Stimulated activated naive B cell treated with anti-CD40 and anti-IgM and Interleukin-4, amounts not matched to agents 10 μg/mL and 1 μg/mL and 100 μg/mL, for 72 hours (primary cell): Measurements from ENCODE around the gene PPFIA2.

ENCODE experiments used
- ATAC-seq, 2 donors: fragments of 150-1000 bp; cut with Tn5 transposase; replicated peaks; 2 replicates each; pipeline ENCODE4 v1.10.0; 2021; ENCODE audit warnings: moderate library complexity in 1 of 2
- DNase-seq: peaks from one replicate; pipeline ENCODE4 v3.0.0; 2021
- H3K27ac Mint-ChIP-seq: one replicate; pipeline ENCODE4 v1.8.0; 2022; ENCODE audit warnings: mild to moderate bottlenecking, mixed read lengths
- H3K27me3 Mint-ChIP-seq, 2 donors: one replicate each; pipeline ENCODE4 v1.8.0; 2022; ENCODE audit warnings: mixed read lengths in 2 of 2
- H3K36me3 Mint-ChIP-seq, 2 donors: one replicate each; pipeline ENCODE4 v1.8.0; 2022; ENCODE audit warnings: mixed read lengths in 2 of 2, mild to moderate bottlenecking in 1 of 2
- H3K4me1 Mint-ChIP-seq, 2 donors: one replicate each; pipeline ENCODE4 v1.8.0; 2022; ENCODE audit warnings: mixed read lengths in 2 of 2, mild to moderate bottlenecking in 1 of 2
- H3K4me3 Mint-ChIP-seq, 2 donors: one replicate each; pipeline ENCODE4 v1.8.0; 2022; ENCODE audit warnings: mild to moderate bottlenecking in 2 of 2, mixed read lengths in 2 of 2, moderate library complexity in 1 of 2
- H3K9me3 Mint-ChIP-seq, 2 donors: one replicate each; pipeline ENCODE4 v1.8.0; 2022; ENCODE audit warnings: mixed read lengths in 2 of 2, mild to moderate bottlenecking in 1 of 2

PPFIA2 gene

DNA sequence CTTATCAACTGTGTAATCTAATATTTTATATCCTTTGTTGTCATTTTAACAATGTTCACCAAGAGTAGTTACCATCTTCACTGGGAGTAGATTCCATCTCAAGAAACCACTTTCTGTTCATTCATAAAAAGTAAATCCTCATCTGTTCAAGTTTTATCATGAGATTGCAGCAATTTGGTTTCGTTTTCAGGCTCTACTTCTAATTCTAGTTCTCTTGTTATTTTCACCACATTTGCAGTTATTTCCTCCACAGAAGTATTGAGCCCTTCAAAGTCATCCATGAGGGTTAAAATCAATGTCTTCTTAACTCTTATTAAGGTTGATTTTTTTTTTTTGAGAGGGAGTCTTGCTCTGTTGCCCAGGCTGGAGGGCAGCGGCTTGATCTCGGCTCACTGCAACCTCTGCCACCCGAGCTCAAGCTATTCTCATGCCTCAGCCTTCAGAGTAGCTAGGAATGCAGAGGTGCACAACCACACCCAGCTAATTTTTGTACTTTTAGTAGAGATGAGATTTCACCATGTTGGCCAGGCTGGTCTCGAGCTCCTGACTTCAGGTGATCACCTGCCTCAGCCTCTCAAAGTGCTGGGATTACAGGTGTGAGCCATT, 404.7 kb downstream of the PPFIA2 start:
- H3K27me3 Mint-ChIP-seq, result no peaks in the 10 kb centered on the region
- ATAC-seq, result no peak
- no peak overlapping the region for H3K4me3 Mint-ChIP-seq

DNA sequence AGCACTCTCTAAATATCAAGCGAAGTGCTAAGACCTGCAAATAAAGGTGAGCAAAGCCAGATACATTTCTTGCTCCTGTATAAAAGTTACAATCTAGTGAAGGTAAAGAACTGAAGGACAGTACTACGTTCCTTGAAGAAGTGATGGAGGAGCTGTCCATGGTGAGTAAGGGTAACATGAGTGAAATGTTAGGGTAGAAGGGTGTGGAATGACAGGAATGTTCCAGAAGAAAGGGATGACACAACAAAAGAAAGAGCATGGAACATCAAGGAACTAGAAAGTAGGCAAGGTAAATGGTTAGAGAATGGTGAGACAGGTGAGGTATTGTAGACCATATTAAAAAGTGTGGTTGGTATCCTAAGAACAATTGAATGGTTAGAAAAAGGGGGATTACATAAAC, 408.8 kb downstream of the PPFIA2 start:
- peaks cover 0 to 2% of the 10 kb centered on the region in 2 donors for H3K9me3 Mint-ChIP-seq
- DNase-seq (no peak), ATAC-seq (no peak)
- no peaks in the 10 kb centered on the region for H3K36me3 Mint-ChIP-seq
- H3K27ac Mint-ChIP-seq, result no peak overlapping the region
- no peaks in the 10 kb centered on the region for H3K4me1 Mint-ChIP-seq
- H3K4me3 Mint-ChIP-seq, result no peak overlapping the region
- H3K27me3 Mint-ChIP-seq, result no peaks in the 10 kb centered on the region

More for the DNA sequence above, 404.7 kb downstream of the PPFIA2 start:
- H3K9me3 Mint-ChIP-seq, result peaks cover 0 to 2% of the 10 kb centered on the region in 2 donors
- no peak for DNase-seq
- no peaks in the 10 kb centered on the region for H3K36me3 Mint-ChIP-seq
- no peak overlapping the region for H3K27ac Mint-ChIP-seq
- no peaks in the 10 kb centered on the region for H3K4me1 Mint-ChIP-seq

DNA sequence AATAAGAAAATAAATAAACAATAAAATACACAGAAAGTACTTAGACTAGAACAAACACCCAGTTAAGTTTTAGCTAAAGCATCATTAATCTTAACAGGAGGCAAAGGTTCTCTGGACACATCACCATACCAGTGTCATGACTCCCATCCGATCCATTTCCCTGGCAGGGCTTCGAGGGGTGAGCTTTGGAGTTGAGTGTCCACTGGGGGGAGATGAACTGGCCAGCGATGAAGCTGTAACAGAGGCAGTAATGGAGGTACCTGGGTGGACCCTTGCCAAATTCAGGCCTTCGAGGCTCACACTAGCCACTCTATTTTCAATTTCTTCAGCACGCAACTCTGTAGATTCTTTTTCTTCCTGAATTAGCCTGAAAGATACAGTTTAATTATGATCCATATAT, 411.7 kb downstream of the PPFIA2 start:
- DNase-seq (no peak), ATAC-seq (no peak)
- H3K27me3 Mint-ChIP-seq, result no peaks in the 10 kb centered on the region
- no peak overlapping the region for H3K4me3 Mint-ChIP-seq
- no peaks in the 10 kb centered on the region for H3K4me1 Mint-ChIP-seq
- H3K9me3 Mint-ChIP-seq, result peaks cover 0 to 1% of the 10 kb centered on the region in 2 donors
- H3K36me3 Mint-ChIP-seq, result no peaks in the 10 kb centered on the region
- H3K27ac Mint-ChIP-seq, result no peak overlapping the region

DNA sequence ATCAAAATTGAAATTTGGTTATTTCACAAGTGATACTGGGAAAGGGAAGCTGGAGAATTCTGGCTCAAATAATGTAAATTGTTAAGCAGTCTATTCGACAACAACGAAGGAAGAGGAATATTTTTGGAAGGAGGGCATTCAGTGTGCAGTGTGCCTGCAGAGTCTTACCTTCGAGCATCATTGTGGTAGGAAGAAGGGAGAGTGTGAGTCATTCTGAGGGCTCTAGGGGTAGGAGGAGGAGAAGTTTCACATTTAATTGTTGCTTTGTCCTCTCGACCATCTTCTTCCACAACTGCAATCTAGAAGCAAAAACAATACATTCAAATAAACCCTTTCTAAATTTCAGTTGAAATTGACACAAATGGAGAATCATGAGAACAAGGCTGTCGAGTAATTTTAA, 418.2 kb downstream of the PPFIA2 start:
- no peak for DNase-seq
- no peak overlapping the region for H3K4me3 Mint-ChIP-seq
- H3K36me3 Mint-ChIP-seq, result no peaks in the 10 kb centered on the region
- H3K9me3 Mint-ChIP-seq, result no peaks in the 10 kb centered on the region
- no peaks in the 10 kb centered on the region for H3K4me1 Mint-ChIP-seq
- no peaks in the 10 kb centered on the region for H3K27me3 Mint-ChIP-seq
- ATAC-seq, result no peak
- no peak overlapping the region for H3K27ac Mint-ChIP-seq

DNA sequence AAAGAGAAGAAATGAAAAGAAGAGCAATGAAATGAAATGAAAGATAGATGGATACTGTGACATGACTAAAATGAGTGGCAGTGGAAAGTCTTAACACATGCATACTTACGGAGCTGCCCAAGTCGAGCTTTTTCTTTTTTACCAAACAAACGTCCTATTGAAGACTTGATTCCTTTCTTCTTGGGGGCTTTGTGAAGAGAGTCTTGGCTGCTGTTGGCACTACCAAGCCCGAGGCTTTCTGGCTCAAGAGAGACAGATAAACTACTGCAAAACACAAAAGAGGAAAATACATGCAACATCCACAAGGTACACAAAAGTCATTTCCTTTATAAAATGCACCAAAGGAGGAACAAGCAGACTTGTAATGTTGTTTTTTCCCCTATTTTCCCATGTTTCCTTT, 420.1 kb downstream of the PPFIA2 start:
- ATAC-seq, result no peak
- H3K27ac Mint-ChIP-seq, result no peak overlapping the region
- no peak for DNase-seq
- no peaks in the 10 kb centered on the region for H3K9me3 Mint-ChIP-seq
- no peaks in the 10 kb centered on the region for H3K27me3 Mint-ChIP-seq
- no peaks in the 10 kb centered on the region for H3K36me3 Mint-ChIP-seq
- H3K4me1 Mint-ChIP-seq, result no peaks in the 10 kb centered on the region
- H3K4me3 Mint-ChIP-seq, result no peak overlapping the region

DNA sequence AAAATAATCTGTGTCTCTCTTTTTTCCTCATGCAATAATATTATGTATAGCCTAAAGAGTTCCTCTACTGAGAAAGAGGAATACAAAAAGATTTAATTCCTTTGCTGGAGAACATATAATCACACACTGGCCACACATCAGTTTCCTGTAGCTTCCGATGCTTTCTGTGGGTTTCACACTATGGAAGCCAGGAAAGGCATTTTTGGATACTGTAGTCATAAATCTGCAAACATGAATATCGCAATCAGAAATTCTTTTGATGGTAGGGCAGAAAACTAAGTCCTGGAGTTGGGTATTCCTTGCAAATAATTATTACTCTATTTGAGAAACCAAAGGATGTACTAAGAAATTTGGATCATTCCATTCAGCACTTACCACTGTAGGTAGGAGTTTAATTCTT, 421.3 kb downstream of the PPFIA2 start:
- Mint-ChIP-seq H3K4me1 (no peaks in the 10 kb centered on the region), H3K9me3 (no peaks in the 10 kb centered on the region), H3K4me3 (no peak overlapping the region), H3K27ac (no peak overlapping the region), H3K36me3 (no peaks in the 10 kb centered on the region), H3K27me3 (no peaks in the 10 kb centered on the region)
- no peak for DNase-seq
- no peak for ATAC-seq

DNA sequence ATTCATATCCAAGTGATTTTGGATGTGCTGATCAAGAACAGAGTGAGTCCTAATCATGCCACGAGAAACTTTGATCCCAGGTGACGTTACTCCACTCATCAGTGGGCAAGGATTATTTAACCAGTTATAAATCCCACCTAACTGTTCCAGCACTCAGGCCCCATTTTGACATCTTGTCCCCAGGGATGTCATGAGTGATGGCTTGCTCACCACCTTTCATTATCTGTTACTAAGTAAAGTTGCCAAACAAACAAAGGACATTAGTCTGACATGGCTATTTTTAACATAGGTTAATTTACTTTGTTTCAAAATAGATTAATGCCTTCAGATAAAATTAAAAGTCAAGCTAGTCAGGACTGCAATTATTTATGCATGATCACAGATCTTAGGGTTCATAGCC, 425.3 kb downstream of the PPFIA2 start:
- ATAC-seq, result no peak
- no peak overlapping the region for H3K27ac Mint-ChIP-seq

DNA sequence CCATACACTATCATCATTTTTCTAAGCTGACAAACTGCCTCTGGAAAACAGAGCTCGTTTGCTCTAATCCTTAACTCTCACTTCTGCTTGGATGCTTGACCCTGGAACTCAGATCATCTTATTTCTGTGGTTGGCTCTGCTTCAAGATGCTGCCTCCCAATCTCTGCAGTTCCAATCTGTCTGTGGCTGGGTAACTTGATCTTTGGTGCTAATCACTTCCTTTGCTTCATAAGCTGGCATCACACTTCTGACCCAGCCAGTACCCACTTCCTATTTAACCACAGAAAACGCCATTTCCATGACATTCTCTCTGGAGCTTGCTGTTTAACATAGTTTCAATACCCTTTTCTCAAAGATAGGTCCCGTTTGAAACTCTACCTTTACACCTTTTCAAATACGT, 427.1 kb downstream of the PPFIA2 start:
- H3K27ac Mint-ChIP-seq, result no peak overlapping the region
- H3K36me3 Mint-ChIP-seq, result no peaks in the 10 kb centered on the region
- H3K27me3 Mint-ChIP-seq, result no peaks in the 10 kb centered on the region
- no peaks in the 10 kb centered on the region for H3K4me1 Mint-ChIP-seq
- DNase-seq (no peak), ATAC-seq (no peak)
- H3K4me3 Mint-ChIP-seq, result no peak overlapping the region
- no peaks in the 10 kb centered on the region for H3K9me3 Mint-ChIP-seq

More for the DNA sequence above, 425.3 kb downstream of the PPFIA2 start:
- H3K4me3 Mint-ChIP-seq, result no peak overlapping the region
- no peaks in the 10 kb centered on the region for H3K27me3 Mint-ChIP-seq
- no peaks in the 10 kb centered on the region for H3K4me1 Mint-ChIP-seq
- no peaks in the 10 kb centered on the region for H3K9me3 Mint-ChIP-seq
- H3K36me3 Mint-ChIP-seq, result no peaks in the 10 kb centered on the region
- no peak for DNase-seq

DNA sequence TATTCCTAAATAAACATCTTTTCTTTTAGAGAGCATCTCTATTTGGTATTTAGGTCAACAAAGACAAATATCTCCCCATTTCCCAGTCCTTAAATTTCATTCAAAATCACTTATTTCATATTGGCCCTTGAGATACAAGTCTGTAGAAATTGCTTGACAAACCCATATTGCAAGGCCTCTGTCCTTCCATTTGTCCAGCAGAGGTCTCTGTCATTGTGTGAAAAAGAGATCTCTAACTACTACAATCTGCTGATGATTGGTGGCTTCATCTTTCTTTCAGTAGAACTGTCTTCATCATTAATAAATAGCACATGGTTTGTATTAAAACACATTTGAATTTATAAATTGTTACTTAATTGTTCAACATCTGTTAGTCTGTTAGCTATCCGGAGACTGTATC, 428.7 kb downstream of the PPFIA2 start:
- no peaks in the 10 kb centered on the region for H3K27me3 Mint-ChIP-seq

DNA sequence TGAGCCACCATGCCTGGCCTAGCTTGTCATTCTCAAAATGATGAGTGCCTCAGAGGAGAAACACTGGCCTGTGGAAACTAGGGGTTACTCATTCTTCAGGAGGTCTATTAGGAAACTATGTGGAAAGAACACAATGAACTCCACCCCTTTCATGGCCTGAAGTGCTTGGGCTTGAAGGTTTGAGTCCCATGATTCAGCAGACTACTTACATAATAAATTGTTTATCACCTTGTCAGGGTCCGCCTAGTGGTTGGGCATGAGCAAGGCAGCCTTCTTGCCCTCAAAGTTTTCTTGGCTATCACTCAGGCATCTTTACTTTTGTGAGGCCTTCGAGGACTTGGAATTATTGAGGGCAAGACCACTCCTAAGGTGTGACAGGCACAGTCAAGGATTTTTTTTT, 430.1 kb downstream of the PPFIA2 start:
- Mint-ChIP-seq H3K36me3 (no peaks in the 10 kb centered on the region), H3K4me1 (no peaks in the 10 kb centered on the region), H3K4me3 (no peak overlapping the region), H3K27ac (no peak overlapping the region), H3K9me3 (no peaks in the 10 kb centered on the region), H3K27me3 (no peaks in the 10 kb centered on the region)
- no peak for ATAC-seq
- DNase-seq, result no peak

More for the DNA sequence above, 428.7 kb downstream of the PPFIA2 start:
- DNase-seq, result no peak
- Mint-ChIP-seq H3K4me3 (no peak overlapping the region), H3K27ac (no peak overlapping the region), H3K36me3 (no peaks in the 10 kb centered on the region), H3K4me1 (no peaks in the 10 kb centered on the region), H3K9me3 (no peaks in the 10 kb centered on the region)
- ATAC-seq, result no peak

DNA sequence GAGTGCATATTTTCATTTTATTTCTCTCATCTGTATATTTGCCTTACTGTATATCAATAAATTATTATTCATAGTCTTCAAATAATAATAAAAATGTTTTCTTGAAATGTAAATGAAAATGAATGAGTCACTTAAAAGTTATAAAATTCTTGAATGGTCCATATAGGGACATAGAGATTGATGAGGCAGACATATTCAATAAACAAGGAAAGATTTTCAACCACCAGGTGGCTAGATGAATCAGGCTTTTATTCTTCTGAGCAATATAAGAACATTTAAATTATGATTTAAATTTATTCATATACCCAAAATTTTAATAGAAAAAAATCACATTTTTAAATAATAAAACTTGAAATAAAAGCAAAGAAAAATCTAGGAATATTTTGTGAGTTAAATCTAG, 431.7 kb downstream of the PPFIA2 start:
- DNase-seq, result no peak
- H3K4me1 Mint-ChIP-seq, result no peaks in the 10 kb centered on the region

DNA sequence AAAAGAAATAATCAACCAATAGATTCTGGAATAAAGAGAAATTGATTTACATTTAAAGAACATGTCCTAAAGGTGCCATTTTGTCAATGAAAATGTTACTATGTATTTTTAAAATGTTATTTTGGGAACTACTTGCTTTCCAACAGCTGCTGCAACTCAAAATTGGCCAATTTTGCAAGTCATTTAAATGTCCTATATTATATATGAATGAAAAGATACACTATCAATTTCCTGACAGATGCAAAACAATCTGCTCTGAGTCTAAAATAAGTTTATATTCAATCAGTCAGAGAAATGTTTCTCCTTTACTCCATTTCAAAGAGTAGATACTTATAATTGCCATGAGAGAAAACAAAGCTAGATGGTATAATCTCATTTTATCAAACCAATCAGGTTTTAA, 434.1 kb downstream of the PPFIA2 start:
- H3K4me1 Mint-ChIP-seq, result no peaks in the 10 kb centered on the region
- no peak overlapping the region for H3K27ac Mint-ChIP-seq
- ATAC-seq (no peak), DNase-seq (no peak)
- no peaks in the 10 kb centered on the region for H3K36me3 Mint-ChIP-seq
- H3K9me3 Mint-ChIP-seq, result peaks cover 0 to 2% of the 10 kb centered on the region in 2 donors
- H3K4me3 Mint-ChIP-seq, result no peak overlapping the region
- H3K27me3 Mint-ChIP-seq, result no peaks in the 10 kb centered on the region

More for the DNA sequence above, 431.7 kb downstream of the PPFIA2 start:
- Mint-ChIP-seq H3K36me3 (no peaks in the 10 kb centered on the region), H3K27ac (no peak overlapping the region), H3K27me3 (no peaks in the 10 kb centered on the region), H3K4me3 (no peak overlapping the region), H3K9me3 (no peaks in the 10 kb centered on the region)
- no peak for ATAC-seq

DNA sequence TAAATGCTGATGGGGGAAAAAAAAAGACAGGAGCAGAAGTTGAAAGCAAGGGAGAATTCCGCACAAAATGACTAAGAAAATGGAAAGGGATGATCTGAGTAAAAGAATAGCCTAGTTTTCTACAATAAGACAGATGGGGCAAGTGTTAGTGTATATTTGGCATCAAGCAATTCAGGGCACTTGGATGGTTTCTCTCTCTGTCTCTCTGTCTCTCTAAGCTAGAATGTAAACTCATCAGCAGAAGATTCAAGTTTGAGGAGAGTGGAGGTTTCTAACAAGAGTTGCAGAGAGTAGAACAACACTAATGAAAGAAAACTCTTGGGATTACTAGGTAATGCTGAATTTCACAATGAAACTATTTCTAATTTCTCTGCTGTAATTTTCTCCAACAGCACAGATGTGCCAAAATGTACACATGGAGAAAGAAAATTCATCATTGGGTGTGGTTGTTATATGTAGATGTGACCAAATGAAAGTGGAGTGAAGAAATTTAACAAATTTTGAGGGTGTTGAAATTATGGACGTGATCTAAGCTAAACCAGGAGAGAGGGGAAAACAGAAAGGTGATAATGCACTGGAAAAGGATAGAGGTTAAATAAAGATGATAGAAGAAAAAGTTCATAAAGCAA, 444.1 kb downstream of the PPFIA2 start:
- no peaks in the 10 kb centered on the region for H3K27me3 Mint-ChIP-seq

DNA sequence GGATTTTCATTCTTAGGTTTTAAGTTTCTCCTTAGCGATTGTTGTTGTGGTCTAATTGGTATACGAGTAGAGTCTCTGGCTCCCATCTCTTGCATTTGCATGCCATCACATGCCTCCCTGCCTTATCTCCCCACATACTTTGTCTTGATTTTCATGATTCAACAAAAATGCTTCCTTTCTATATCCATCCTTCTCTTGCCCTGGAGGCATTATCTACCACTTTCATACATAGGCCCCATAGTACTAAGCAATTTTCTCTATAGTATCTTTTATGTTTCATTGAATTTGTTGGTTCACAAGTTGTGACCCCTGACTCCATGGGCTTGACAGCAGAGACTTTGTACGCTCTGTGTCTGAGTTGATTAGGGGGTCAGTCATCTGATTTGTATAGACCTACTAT, 455.2 kb downstream of the PPFIA2 start:
- Mint-ChIP-seq H3K27ac (no peak overlapping the region), H3K9me3 (peaks cover 0 to 4% of the 10 kb centered on the region in 2 donors), H3K36me3 (no peaks in the 10 kb centered on the region), H3K27me3 (no peaks in the 10 kb centered on the region), H3K4me1 (no peaks in the 10 kb centered on the region), H3K4me3 (no peak overlapping the region)
- ATAC-seq (no peak), DNase-seq (no peak)

More for the DNA sequence above, 444.1 kb downstream of the PPFIA2 start:
- Mint-ChIP-seq H3K4me3 (no peak overlapping the region), H3K4me1 (no peaks in the 10 kb centered on the region), H3K9me3 (no peaks in the 10 kb centered on the region), H3K36me3 (no peaks in the 10 kb centered on the region), H3K27ac (no peak overlapping the region)
- ATAC-seq, result no peak
- DNase-seq, result no peak

DNA sequence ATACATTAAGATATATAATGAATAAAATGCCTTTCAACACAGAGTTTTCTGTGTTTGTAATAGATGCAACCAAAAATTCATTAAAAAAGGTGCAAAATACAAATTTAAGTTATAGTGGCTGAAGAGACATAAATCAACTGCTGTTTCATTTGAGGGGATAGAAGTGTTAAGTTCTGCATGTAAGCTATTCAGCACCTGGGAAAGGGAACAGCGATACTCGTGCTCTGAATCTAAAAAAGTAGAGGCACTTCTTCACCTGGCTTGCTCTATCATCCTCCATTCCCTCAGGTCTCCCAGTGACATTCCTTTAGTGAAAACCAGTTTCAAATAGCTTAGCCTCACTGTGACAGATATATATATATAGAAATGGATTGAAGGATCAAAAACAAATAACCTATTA, 458.7 kb downstream of the PPFIA2 start:
- Mint-ChIP-seq H3K27ac (no peak overlapping the region), H3K9me3 (peaks cover 0 to 4% of the 10 kb centered on the region in 2 donors), H3K27me3 (no peaks in the 10 kb centered on the region), H3K4me3 (no peak overlapping the region), H3K36me3 (no peaks in the 10 kb centered on the region), H3K4me1 (no peaks in the 10 kb centered on the region)
- ATAC-seq, result no peak
- DNase-seq, result no peak
